Epithelial cell of esophagus (primary cell): ENCODE measurements around the gene ZDHHC14.

Experiments
- DNase-seq: peaks from one replicate; pipeline ENCODE4 v3.0.0; 2010; ENCODE audit warnings: low read depth
- H3K4me3 ChIP-seq: 2 replicates; pipeline ENCODE4 v1.5.1; 2011; ENCODE audit warnings: mild to moderate bottlenecking, low read length, control low read depth
- TF ChIP-seq, protein P1 (sequence below): IDR thresholded peaks from 2 replicates; pipeline ENCODE4 v1.5.1; 2011; ENCODE audit warnings: low read depth, mild to moderate bottlenecking, low read length, control low read depth, inconsistent platforms; ENCODE audit not compliant: insufficient read depth; ENCODE audit errors: missing control alignments

Gene ZDHHC14

DNA sequence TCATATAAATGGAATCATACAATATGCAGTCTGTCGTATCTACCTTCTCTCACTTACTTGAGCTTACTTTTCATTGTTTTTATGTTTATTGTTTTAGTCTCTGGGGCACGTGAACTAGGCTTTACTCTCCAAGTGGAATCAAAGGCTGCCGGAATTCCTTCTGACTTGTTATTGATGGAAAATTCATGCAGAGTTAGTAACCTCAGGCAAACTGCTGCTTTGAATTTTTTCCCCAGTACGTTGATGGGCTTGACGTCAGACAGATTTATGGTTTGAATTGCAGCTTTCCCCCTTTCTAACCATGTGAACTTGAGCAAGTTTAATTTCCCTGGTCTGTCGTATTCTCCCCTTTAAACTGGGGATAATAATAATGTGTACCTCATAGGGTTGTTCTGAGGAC lies 68.6 kb downstream of the ZDHHC14 start:
- DNase-seq, result no peak
- TF ChIP-seq, protein P1, sequence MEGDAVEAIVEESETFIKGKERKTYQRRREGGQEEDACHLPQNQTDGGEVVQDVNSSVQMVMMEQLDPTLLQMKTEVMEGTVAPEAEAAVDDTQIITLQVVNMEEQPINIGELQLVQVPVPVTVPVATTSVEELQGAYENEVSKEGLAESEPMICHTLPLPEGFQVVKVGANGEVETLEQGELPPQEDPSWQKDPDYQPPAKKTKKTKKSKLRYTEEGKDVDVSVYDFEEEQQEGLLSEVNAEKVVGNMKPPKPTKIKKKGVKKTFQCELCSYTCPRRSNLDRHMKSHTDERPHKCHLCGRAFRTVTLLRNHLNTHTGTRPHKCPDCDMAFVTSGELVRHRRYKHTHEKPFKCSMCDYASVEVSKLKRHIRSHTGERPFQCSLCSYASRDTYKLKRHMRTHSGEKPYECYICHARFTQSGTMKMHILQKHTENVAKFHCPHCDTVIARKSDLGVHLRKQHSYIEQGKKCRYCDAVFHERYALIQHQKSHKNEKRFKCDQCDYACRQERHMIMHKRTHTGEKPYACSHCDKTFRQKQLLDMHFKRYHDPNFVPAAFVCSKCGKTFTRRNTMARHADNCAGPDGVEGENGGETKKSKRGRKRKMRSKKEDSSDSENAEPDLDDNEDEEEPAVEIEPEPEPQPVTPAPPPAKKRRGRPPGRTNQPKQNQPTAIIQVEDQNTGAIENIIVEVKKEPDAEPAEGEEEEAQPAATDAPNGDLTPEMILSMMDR, result no peak
- no peak overlapping the region for H3K4me3 ChIP-seq

DNA sequence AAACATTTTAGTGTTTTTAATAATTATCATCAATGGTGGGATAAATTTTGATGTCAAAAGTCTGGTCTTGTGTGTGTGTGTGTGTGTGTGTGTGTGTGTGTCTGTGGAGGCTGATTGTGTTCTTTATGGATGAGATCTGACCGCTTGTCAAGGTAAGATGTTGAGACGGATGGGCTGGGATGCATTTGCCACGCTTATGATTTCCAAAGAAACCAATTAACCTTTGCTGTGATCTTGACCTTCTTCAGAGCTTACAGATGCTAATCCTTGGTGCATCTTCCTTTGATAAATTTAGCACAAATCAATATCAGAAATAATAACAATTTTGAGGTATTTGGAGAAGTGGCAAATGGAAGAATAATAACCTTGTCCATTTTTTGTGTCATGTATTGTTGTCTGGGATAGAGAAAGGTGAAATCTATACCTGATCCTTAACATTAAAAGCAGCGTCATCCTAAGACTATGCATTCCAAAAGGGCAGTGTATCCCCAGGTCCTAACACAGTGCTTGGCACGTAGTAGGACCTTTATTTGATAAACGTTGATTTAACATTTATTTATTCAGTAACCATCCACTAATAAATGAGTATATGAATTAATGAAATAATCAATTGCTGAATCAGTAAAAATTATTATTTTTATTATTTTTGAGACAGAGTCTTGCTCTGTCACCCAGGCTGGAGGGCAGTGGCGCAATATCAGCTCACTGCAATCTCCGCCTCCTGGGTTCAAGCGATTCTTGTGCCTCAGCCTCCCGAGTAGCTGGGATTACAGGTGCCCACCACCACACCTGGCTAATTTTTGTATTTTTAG lies 70.1 kb downstream of the ZDHHC14 start:
- TF ChIP-seq, protein P1, result no peak
- no peak for DNase-seq
- no peak overlapping the region for H3K4me3 ChIP-seq

GRCh38 chr6:157452096-157452495 lies 71.1 kb downstream of the ZDHHC14 start:
- TF ChIP-seq, protein P1, result no peak

DNA sequence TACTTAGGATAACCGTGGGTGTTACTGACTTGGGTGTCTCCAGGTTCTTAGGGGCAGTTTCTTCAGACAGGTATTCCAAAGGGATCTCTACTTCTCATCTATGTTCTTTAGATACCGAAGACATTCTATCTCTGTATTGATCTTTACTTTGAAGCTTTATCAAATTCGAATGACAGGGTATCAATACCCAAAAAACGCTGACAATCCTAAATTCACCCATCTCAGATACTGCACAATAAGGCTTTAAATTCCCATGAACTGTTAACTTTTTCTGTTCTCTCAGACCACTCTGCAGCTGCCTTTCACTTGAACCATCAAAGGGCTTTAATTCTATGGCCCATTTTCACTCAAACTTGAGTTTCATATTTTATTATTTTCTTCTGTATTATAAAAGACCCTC lies 72.1 kb downstream of the ZDHHC14 start:
- DNase-seq, result no peak
- H3K4me3 ChIP-seq, result no peak overlapping the region
- TF ChIP-seq, protein P1, result no peak

More at GRCh38 chr6:157452096-157452495, 71.1 kb downstream of the ZDHHC14 start:
- no peak overlapping the region for H3K4me3 ChIP-seq
- no peak for DNase-seq

- no peak for DNase-seq
Observed at GRCh38 chr6:157453978-157454377, 73.0 kb downstream of the ZDHHC14 start.

GRCh38 chr6:157454762-157455714 lies 74.0 kb downstream of the ZDHHC14 start:
- no peak overlapping the region for H3K4me3 ChIP-seq
- TF ChIP-seq, protein P1, result no peak
- DNase-seq, result no peak

More at GRCh38 chr6:157453978-157454377, 73.0 kb downstream of the ZDHHC14 start:
- TF ChIP-seq, protein P1, result no peak
- no peak overlapping the region for H3K4me3 ChIP-seq
